Esophagus (tissue), 2 donors: ENCODE data around the gene PDE3B. TPM values are rescaled to one million over a fixed set of nuclear protein-coding genes. Genes with fewer than 3 reads are reported as not detected.
"Not testable (repeated sequence)": the region's sequence is repeated elsewhere in the genome, so short reads cannot be mapped to it uniquely, and the experiment has no call there.

Experiments used
- H3K27ac ChIP-seq, 2 donors: one replicate each; pipeline ENCODE4 v1.5.1; 2013; ENCODE audit warnings: low read depth in 2 of 2, mild to moderate bottlenecking in 2 of 2, inconsistent platforms in 1 of 2, low read length in 1 of 2, moderate library complexity in 1 of 2
- H3K27me3 ChIP-seq, 2 donors: one replicate each; pipeline ENCODE4 v1.6.1; 2013; ENCODE audit warnings: low read length in 2 of 2, control low read depth in 1 of 2, mild to moderate bottlenecking in 1 of 2; ENCODE audit not compliant: insufficient read depth in 2 of 2, control insufficient read depth in 1 of 2
- H3K36me3 ChIP-seq, 2 donors: one replicate each; pipeline ENCODE4 v1.6.1; 2013; ENCODE audit warnings: low read length in 1 of 2; ENCODE audit not compliant: control insufficient read depth in 2 of 2, insufficient read depth in 2 of 2
- H3K4me1 ChIP-seq, 2 donors: one replicate each; pipeline ENCODE4 v1.6.1; 2013; ENCODE audit warnings: low read length in 1 of 2; ENCODE audit not compliant: control insufficient read depth in 2 of 2, insufficient read depth in 2 of 2
- H3K4me3 ChIP-seq, 2 donors: one replicate each; pipeline ENCODE4 v1.5.1; 2013; ENCODE audit warnings: low read length in 2 of 2, mild to moderate bottlenecking in 2 of 2, low read depth in 1 of 2, moderate library complexity in 1 of 2
- H3K9me3 ChIP-seq, 2 donors: one replicate each; pipeline ENCODE4 v1.6.1; 2013; ENCODE audit warnings: mild to moderate bottlenecking in 2 of 2, low read depth in 1 of 2, low read length in 1 of 2, moderate library complexity in 1 of 2; ENCODE audit not compliant: control insufficient read depth in 2 of 2, insufficient read depth in 1 of 2
- WGBS, 2 donors: extraction: QIAGEN DNeasy Blood & Tissue Kit; methylation state at CpG; one replicate each; pipeline ENCODE4 v1.1.7; 2013; 5-methylcytosine and 5-hydroxymethylcytosine counted together
- polyA plus RNA-seq, 2 donors: library from polyadenylated mRNA; stranded (reverse); fragments of 200-250 nt; gene quantifications; one replicate each; pipeline ENCODE4 v1.2.3, GENCODE V29; 2013
- donor health status: healthy with polysubstance abuse.
- donor health status: Bipolar disorder and iron deficiency.

The PDE3B gene
- polyA plus RNA-seq, 2 donors = 0.98 to 1.2 TPM

DNA sequence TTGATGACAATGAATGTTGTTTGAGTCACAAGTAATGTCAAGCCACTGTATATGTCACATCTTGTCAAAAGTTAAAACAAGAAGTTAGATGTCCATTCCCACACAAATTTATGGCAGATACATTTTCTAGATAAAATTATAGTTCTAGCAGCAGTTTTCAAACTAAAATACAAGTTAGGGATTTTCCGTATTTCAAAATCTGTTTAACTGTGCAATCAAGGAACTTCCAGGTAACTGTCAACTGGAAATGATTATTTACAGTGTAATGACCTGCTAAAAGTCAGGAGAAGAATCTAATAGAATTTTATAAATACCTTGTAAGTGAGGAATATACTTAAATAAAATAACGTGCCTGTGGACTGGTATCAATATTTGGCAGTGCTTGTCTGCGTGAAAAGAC is 111.5 kb downstream of the PDE3B start:
- Histone ChIP-seq H3K27me3 (no peaks in the 10 kb centered on the region), H3K36me3 (no peaks in the 10 kb centered on the region), H3K4me1 (no peaks in the 10 kb centered on the region), H3K9me3 (no peaks in the 10 kb centered on the region), H3K4me3 (no peak overlapping the region), H3K27ac (no peak overlapping the region)
- 87% methylated on average over 3 of the region's 3 CpGs for whole genome bisulfite sequencing, 2 donors

DNA sequence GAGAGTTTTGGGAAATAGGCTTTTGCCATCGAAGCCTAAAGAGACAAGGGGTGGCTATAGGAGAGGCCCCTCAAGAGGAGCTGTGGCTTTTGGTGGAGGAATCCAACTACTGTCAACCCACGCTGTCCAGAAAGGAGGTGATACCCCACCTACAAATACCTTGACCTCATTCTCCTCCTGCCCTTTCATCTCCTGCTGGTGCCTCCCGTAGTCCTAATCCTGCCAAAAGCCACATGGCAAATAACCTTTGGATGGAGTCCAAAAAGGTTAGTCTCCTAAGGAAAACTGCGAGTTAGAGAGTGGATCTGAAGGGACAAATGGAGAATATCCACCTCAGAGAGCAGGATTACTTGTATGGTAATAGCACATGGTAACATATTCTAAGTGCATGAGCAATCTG is 112.7 kb downstream of the PDE3B start:
- 67 to 76% methylated on average over 4 of the region's 4 CpGs for WGBS, 2 donors
- H3K4me3 ChIP-seq = no peak overlapping the region
- H3K27ac ChIP-seq = no peak overlapping the region
- no peaks in the 10 kb centered on the region for H3K9me3 ChIP-seq
- H3K27me3 ChIP-seq = no peaks in the 10 kb centered on the region
- no peaks in the 10 kb centered on the region for H3K36me3 ChIP-seq
- no peaks in the 10 kb centered on the region for H3K4me1 ChIP-seq

DNA sequence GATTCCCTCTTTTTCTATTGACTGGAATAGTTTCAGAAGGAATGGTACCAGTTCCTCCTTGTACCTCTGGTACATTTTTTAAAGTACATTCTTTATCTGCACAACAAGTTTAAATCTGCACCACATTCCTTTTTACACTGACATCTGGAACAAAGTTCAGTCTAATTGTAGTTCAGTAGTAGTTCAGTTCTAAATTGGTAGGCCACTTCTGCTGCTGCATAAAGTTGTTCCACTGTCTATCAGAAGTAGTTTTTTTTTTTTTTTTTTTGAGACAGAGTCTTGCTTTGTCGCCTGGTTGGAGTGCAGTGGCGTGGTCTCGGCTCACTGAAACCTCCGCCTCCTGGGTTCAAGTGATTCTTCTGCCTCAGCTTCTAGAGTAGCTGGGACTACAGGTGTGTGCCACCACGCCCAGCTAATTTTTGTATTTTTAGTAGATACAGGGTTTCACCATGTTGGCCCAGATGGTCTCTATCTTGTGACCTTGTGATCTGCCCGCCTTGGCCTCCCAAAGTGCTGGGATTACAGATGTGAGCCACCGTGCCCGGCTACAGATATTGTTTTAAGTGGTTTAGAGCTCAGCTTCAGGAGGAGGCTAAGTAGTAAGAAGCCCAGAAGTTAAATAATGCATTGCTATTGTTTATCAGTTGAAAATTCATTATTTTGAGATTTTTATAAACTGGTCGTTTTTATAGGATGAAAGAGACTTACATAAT is 115.9 kb downstream of the PDE3B start:
- not testable (repeated sequence) for H3K27ac ChIP-seq, H3K9me3 ChIP-seq, H3K4me1 ChIP-seq, H3K4me3 ChIP-seq, H3K36me3 ChIP-seq, H3K27me3 ChIP-seq
- WGBS, 2 donors = 86% methylated on average over 9 of the region's 9 CpGs

- H3K9me3 ChIP-seq = no peaks in the 10 kb centered on the region
- H3K27ac ChIP-seq = no peak overlapping the region
- no peaks in the 10 kb centered on the region for H3K27me3 ChIP-seq
- no peak overlapping the region for H3K4me3 ChIP-seq
- no peaks in the 10 kb centered on the region for H3K4me1 ChIP-seq
- no peaks in the 10 kb centered on the region for H3K36me3 ChIP-seq
- WGBS, 2 donors = 89 to 98% methylated on average over 1 of the region's 1 CpG
Measured at GRCh38 chr11:14764179-14764578, 120.6 kb downstream of the PDE3B start.

DNA sequence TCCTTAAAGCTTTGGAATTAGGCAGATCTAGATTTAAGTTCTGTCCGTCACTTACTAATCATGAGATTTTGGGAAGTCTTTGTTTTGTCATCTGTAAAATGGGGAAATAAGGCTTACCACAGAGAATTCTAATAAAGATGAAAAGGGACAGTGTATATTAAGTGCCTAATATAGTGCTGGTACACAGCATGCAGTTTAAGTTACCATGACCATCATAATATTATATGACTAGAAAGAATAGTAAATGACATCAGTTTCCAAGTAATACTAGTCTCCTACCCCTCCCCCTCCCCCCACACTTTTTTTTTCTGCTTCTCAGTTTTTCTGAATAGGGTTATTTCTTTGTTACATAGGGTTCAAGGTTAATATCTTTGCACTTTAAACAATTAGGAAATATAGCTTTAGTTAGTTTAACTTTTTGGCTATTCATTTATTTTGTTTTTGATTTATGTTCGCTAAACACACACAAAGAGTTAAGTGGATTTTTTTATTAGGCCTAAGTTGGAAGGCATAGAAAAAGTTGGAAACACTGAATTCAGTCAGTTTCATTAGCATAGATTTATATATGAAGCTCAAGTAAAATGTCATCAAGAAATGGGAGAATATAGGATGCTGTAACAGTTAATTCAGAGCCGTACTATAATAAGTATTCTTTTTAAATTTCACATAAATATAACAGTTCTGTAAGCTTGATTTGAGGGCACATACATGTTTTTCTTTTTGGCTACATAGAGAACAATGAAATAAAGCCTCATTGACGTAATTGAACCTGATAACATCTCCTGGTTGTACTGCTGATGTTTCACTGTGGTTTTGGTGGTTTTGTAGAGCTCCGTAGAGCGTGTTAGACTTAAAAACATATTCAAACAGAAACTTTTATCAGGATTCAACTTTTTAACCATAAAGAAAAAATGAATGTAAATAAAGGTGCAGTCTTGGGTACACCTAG is 121.2 kb downstream of the PDE3B start:
- no peaks in the 10 kb centered on the region for H3K36me3 ChIP-seq
- 56 to 65% methylated on average over 6 of the region's 6 CpGs for WGBS, 2 donors
- no peak overlapping the region for H3K27ac ChIP-seq
- no peaks in the 10 kb centered on the region for H3K9me3 ChIP-seq
- no peak overlapping the region for H3K4me3 ChIP-seq
- H3K4me1 ChIP-seq = no peaks in the 10 kb centered on the region
- no peaks in the 10 kb centered on the region for H3K27me3 ChIP-seq

DNA sequence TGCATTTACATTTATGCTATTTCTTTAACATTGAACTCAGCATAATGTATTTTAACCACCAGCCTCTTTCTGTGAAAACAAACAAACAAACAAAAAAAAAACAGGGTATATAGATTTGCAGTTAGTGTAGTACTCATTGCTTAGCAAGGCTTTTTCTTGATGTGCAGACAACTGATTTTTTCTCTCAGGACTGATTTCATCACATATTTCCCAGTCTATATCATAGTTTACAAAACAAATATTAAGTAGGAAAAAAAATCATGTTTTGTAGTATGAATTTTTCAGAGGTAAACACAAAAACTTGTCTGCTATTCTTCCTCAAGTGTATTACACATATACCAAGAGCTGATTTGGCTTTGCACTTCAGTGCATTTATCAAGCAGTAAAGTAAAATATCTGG is 123.0 kb downstream of the PDE3B start:
- no peaks in the 10 kb centered on the region for H3K9me3 ChIP-seq
- H3K27ac ChIP-seq = no peak overlapping the region
- H3K36me3 ChIP-seq = no peaks in the 10 kb centered on the region
- no peak overlapping the region for H3K4me3 ChIP-seq
- H3K4me1 ChIP-seq = no peaks in the 10 kb centered on the region
- H3K27me3 ChIP-seq = no peaks in the 10 kb centered on the region

- H3K9me3 ChIP-seq = no peaks in the 10 kb centered on the region
- no peaks in the 10 kb centered on the region for H3K4me1 ChIP-seq
- WGBS, 2 donors = 73 to 79% methylated on average over 2 of the region's 2 CpGs
- no peak overlapping the region for H3K4me3 ChIP-seq
- no peaks in the 10 kb centered on the region for H3K27me3 ChIP-seq
- no peaks in the 10 kb centered on the region for H3K36me3 ChIP-seq
- H3K27ac ChIP-seq = no peak overlapping the region
Measured at GRCh38 chr11:14768526-14769188, 125.1 kb downstream of the PDE3B start.

DNA sequence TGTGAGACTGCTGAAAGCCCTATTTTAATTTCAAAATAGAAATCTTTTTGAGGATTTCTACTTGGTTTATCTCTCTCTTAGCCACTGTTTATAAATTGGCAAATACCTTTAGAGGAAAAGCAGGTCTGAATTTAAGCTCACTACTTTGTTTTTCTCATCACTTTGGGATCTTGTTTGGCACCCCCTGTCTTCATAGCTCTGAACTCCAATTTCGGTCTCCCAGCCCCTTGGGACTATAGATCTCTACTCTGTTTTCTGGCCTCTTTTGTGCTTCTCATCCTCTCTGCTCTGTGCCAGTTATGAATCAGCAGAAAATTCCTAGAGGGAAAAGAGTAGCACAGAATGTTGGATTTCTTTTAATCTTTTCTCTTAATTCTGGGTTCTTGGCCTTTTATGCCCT is 130.2 kb downstream of the PDE3B start:
- peaks cover 0 to 2% of the 10 kb centered on the region in 2 donors for H3K9me3 ChIP-seq
- H3K27me3 ChIP-seq = no peaks in the 10 kb centered on the region
- H3K4me1 ChIP-seq = no peaks in the 10 kb centered on the region
- H3K27ac ChIP-seq = no peak overlapping the region
- no peak overlapping the region for H3K4me3 ChIP-seq
- no peaks in the 10 kb centered on the region for H3K36me3 ChIP-seq
- 71 to 81% methylated on average over 1 of the region's 1 CpG for WGBS, 2 donors

DNA sequence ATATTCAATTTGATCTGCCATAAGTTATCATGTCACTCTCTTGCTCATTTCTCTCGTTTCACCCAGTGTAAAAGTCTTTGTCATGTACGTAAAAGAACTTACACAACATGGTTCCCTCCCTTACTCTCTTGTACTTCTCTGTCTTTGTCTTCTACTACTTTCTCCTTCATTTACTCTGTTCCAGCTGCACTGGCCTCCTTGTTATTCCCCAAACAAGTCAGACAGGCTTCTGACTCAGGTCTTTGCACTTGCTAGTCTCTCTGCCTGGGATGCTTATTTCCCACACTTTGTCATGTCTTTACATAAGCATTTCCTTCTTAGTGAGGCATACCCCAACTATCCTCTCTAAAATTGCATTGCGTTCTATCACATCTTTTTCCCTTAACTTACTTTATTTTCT is 131.1 kb downstream of the PDE3B start:
- 71 to 82% methylated on average over 3 of the region's 3 CpGs for WGBS, 2 donors
- Histone ChIP-seq H3K27ac (no peak overlapping the region), H3K4me3 (no peak overlapping the region), H3K4me1 (no peaks in the 10 kb centered on the region), H3K9me3 (peaks cover 0 to 2% of the 10 kb centered on the region in 2 donors), H3K36me3 (no peaks in the 10 kb centered on the region), H3K27me3 (no peaks in the 10 kb centered on the region)
